OCI-LY7 (cell line): ENCODE results near the gene LAPTM5.

Source experiments
- CTCF ChIP-seq: fragments of 200-600 bp; sonication (generic); conservative IDR thresholded peaks from 2 replicates; pipeline ENCODE4 v1.5.1; 2014; ENCODE audit warnings: mild to moderate bottlenecking, antibody characterized with exemption, low read length, moderate library complexity, mixed read lengths
- EZH2phosphoT487 ChIP-seq: fragments of 200-600 bp; sonication (generic); IDR thresholded peaks from 2 replicates; pipeline ENCODE4 v1.6.1; 2018; ENCODE audit warnings: low read depth, borderline replicate concordance, mild to moderate bottlenecking, mixed run types, antibody characterized with exemption, low read length, moderate library complexity, mixed read lengths

GRCh38 chr1:30781906-30782305, 24.3 kb upstream of the LAPTM5 start:
- no peak for TF ChIP-seq CTCF
- TF ChIP-seq EZH2phosphoT487: no peak
